H9 (cell line): Measurements from ENCODE around the gene MYCBPAP. TPM values are rescaled to one million over a fixed set of nuclear protein-coding genes. Genes with fewer than 3 reads are reported as not detected.

Experiments
- DNase-seq: peaks from one replicate; pipeline ENCODE4 v3.0.0-alpha.2; 2017
- H2AFZ ChIP-seq: one replicate; pipeline ENCODE4 v1.6.1; 2013; ENCODE audit warnings: mild to moderate bottlenecking, low read length, control low read depth, moderate library complexity
- H2AK5ac ChIP-seq: 2 replicates; pipeline ENCODE4 v1.6.1; 2013; ENCODE audit warnings: low read length, control low read depth, mixed read lengths; ENCODE audit not compliant: insufficient read length
- H2BK120ac ChIP-seq: one replicate; pipeline ENCODE4 v1.6.1; 2013; ENCODE audit warnings: low read depth, mild to moderate bottlenecking, low read length, control low read depth, inconsistent platforms; ENCODE audit not compliant: poor library complexity, severe bottlenecking
- H2BK12ac ChIP-seq: 2 replicates; pipeline ENCODE4 v1.6.1; 2013; ENCODE audit warnings: low read length, control low read depth, mixed read lengths, low read depth; ENCODE audit not compliant: insufficient read length
- H2BK15ac ChIP-seq: 2 replicates; pipeline ENCODE4 v1.6.1; 2013; ENCODE audit warnings: low read depth, low read length, control low read depth
- H2BK20ac ChIP-seq: one replicate; pipeline ENCODE4 v1.6.1; 2013; ENCODE audit warnings: low read depth, mild to moderate bottlenecking, low read length, control low read depth, inconsistent platforms; ENCODE audit not compliant: poor library complexity, severe bottlenecking
- H2BK5ac ChIP-seq: 2 replicates; pipeline ENCODE4 v1.6.1; 2013; ENCODE audit warnings: low read length, control low read depth, mixed read lengths; ENCODE audit not compliant: insufficient read length
- H3K14ac ChIP-seq: 2 replicates; pipeline ENCODE4 v1.6.1; 2013; ENCODE audit warnings: low read length, control low read depth; ENCODE audit not compliant: insufficient read depth
- H3K18ac ChIP-seq: 2 replicates; pipeline ENCODE4 v1.6.1; 2013; ENCODE audit warnings: low read depth, mild to moderate bottlenecking, mixed read lengths, low read length, control low read depth; ENCODE audit not compliant: insufficient read length
- H3K23ac ChIP-seq: 2 replicates; pipeline ENCODE4 v1.6.1; 2013; ENCODE audit warnings: low read length, control low read depth, mixed read lengths, low read depth; ENCODE audit not compliant: insufficient read length
- H3K23me2 ChIP-seq: 2 replicates; pipeline ENCODE4 v1.6.1; 2013; ENCODE audit warnings: low read depth, mild to moderate bottlenecking, mixed read lengths, low read length, control low read depth; ENCODE audit not compliant: insufficient read length, poor library complexity, severe bottlenecking
- H3K27ac ChIP-seq: 2 replicates; pipeline ENCODE4 v1.5.1; 2013; ENCODE audit warnings: low read length, control low read depth, mixed read lengths, low read depth; ENCODE audit not compliant: insufficient read length
- H3K27me3 ChIP-seq: 2 replicates; pipeline ENCODE4 v1.6.1; 2013; ENCODE audit warnings: low read length, control low read depth, inconsistent platforms; ENCODE audit not compliant: insufficient read depth
- H3K4ac ChIP-seq: 2 replicates; pipeline ENCODE4 v1.6.1; 2013; ENCODE audit warnings: low read depth, mild to moderate bottlenecking, control low read depth, inconsistent platforms, low read length, moderate library complexity
- H3K4me1 ChIP-seq: 2 replicates; pipeline ENCODE4 v1.6.1; 2013; ENCODE audit warnings: low read length, control low read depth, inconsistent platforms; ENCODE audit not compliant: insufficient read depth
- H3K4me2 ChIP-seq: 2 replicates; pipeline ENCODE4 v1.6.1; 2013; ENCODE audit warnings: low read length, control low read depth, mixed read lengths; ENCODE audit not compliant: insufficient read length, insufficient read depth
- H3K56ac ChIP-seq: 2 replicates; pipeline ENCODE4 v1.6.1; 2013; ENCODE audit warnings: low read depth, mild to moderate bottlenecking, mixed read lengths, low read length, control low read depth; ENCODE audit not compliant: insufficient read length
- H3K79me1 ChIP-seq: 2 replicates; pipeline ENCODE4 v1.6.1; 2013; ENCODE audit warnings: low read depth, mild to moderate bottlenecking, moderate library complexity, low read length, control low read depth, inconsistent platforms; ENCODE audit not compliant: insufficient read depth, poor library complexity, severe bottlenecking
- H3K79me2 ChIP-seq: 2 replicates; pipeline ENCODE4 v1.6.1; 2013; ENCODE audit warnings: low read length, control low read depth, inconsistent platforms; ENCODE audit not compliant: insufficient read depth
- H3K9ac ChIP-seq: 2 replicates; pipeline ENCODE4 v1.6.1; 2013; ENCODE audit warnings: low read length, control low read depth, mixed read lengths; ENCODE audit not compliant: insufficient read length; ENCODE audit errors: extremely low read depth
- H3K9me3 ChIP-seq: one replicate; pipeline ENCODE4 v1.6.1; 2013; ENCODE audit warnings: low read depth, low read length, inconsistent platforms; ENCODE audit not compliant: control insufficient read depth
- H3T11ph ChIP-seq: one replicate; pipeline ENCODE4 v1.6.1; 2013; ENCODE audit warnings: mild to moderate bottlenecking, low read length, control low read depth, inconsistent platforms
- H4K20me1 ChIP-seq: one replicate; pipeline ENCODE4 v1.6.1; 2013; ENCODE audit not compliant: control insufficient read depth, insufficient read length, insufficient read depth
- H4K5ac ChIP-seq: 2 replicates; pipeline ENCODE4 v1.6.1; 2013; ENCODE audit warnings: low read depth, mild to moderate bottlenecking, mixed read lengths, low read length, control low read depth; ENCODE audit not compliant: insufficient read length
- H4K8ac ChIP-seq: replicated peaks from 2 replicates; pipeline ENCODE4 v1.6.1; 2013; ENCODE audit warnings: low read length, control low read depth, mixed read lengths, low read depth; ENCODE audit not compliant: insufficient read length
- H4K91ac ChIP-seq: 2 replicates; pipeline ENCODE4 v1.6.1; 2013; ENCODE audit warnings: low read depth, mild to moderate bottlenecking, moderate library complexity, mixed read lengths, low read length, control low read depth; ENCODE audit not compliant: insufficient read length
- H3K27ac Mint-ChIP-seq, 3 experiments: 2 replicates in 2 of 3; 3 replicates in 1 of 3; pipeline ENCODE4 v1.8.0; 2020 to 2021; ENCODE audit warnings: mixed read lengths in 3 of 3, mild to moderate bottlenecking in 1 of 3, moderate library complexity in 1 of 3
- H3K27me3 Mint-ChIP-seq: 2 replicates; pipeline ENCODE4 v1.8.0; 2021; ENCODE audit warnings: low read depth, mild to moderate bottlenecking, moderate library complexity, mixed read lengths
- H3K36me3 Mint-ChIP-seq, 3 experiments: 2 replicates in 2 of 3; 3 replicates in 1 of 3; pipeline ENCODE4 v1.8.0; 2020 to 2021; ENCODE audit warnings: low read depth in 3 of 3, mixed read lengths in 3 of 3; ENCODE audit not compliant: insufficient read depth in 1 of 3
- H3K4me1 Mint-ChIP-seq, 2 experiments: 2 replicates each; pipeline ENCODE4 v1.8.0; 2020; ENCODE audit warnings: mixed read lengths in 2 of 2
- H3K4me3 Mint-ChIP-seq, 2 experiments: 2 replicates in 1 of 2; 3 replicates in 1 of 2; pipeline ENCODE4 v1.8.0; 2020 to 2021; ENCODE audit warnings: mild to moderate bottlenecking in 2 of 2, mixed read lengths in 2 of 2, moderate library complexity in 1 of 2
- H3K9me3 Mint-ChIP-seq, 2 experiments: 2 replicates in 1 of 2; 3 replicates in 1 of 2; pipeline ENCODE4 v1.8.0; 2020; ENCODE audit warnings: mild to moderate bottlenecking in 2 of 2, mixed read lengths in 2 of 2, moderate library complexity in 1 of 2
- WGBS: extraction: QIAGEN DNeasy Blood & Tissue Kit; methylation state at CpG from one replicate; pipeline ENCODE4 v1.1.7; 2013; ENCODE audit warnings: missing lambda C conversion rate, low lambda C conversion rate, mixed read lengths; ENCODE audit not compliant: insufficient read length; ENCODE audit errors: extremely low coverage; 5-methylcytosine and 5-hydroxymethylcytosine counted together
- total RNA-seq: library from RNA; stranded (reverse); gene quantifications from 2 replicates; pipeline ENCODE4 v1.2.1, GENCODE V29; 2021
- TF ChIP-seq, protein P1 (sequence below): fragments of 200-600 bp; sonication (generic); conservative IDR thresholded peaks from 3 replicates; pipeline ENCODE4 v1.8.0; 2021; ENCODE audit warnings: antibody characterized with exemption, mild to moderate bottlenecking

The MYCBPAP gene
- total RNA-seq, 1 experiment from 2014 or later: 1.7 TPM

DNA sequence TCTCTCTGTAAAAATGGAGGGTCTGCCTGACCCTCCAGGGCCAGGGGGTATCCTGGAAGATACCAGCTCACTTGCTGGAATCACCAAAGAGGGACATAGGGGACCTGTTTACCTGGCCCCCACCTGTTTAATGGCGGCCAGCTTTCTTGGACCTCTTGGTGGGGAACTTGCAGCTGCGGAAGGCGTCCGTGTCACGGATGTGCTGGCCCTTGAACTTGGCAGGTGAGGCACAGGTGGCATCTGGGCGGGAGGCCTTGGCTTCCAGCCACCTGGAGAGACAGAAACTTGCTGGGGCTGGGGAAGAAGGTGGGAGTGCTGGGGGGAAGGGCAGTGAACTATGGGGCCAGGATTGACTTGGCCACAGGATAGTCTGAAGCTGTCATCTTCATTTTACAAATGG is 43.1 kb upstream of the MYCBPAP start:
- no peak overlapping the region for H4K8ac ChIP-seq
- H3K23me2 ChIP-seq: peaks cover 3% of the 10 kb centered on the region
- Mint-ChIP-seq H3K36me3 (peaks cover 0 to 4% (median 2%) of the 10 kb centered on the region in 3 experiments; a peak in 4 of 7 replicates), H3K9me3 (no peaks in the 10 kb centered on the region), H3K27me3 (peaks cover 28% of the 10 kb centered on the region), H3K27ac (no peak overlapping the region), H3K4me3 (no peak overlapping the region), H3K4me1 (peaks cover 16 to 19% of the 10 kb centered on the region in 2 experiments)
- peaks cover 12% of the 10 kb centered on the region; the same call in 1 of the 2 replicates for H3K27me3 ChIP-seq
- H3K79me1 ChIP-seq: no peaks in the 10 kb centered on the region
- WGBS: no CpG with 5 or more reads among the region's 6 CpGs
- peaks cover 3% of the 10 kb centered on the region; the same call in 1 of the 2 replicates for H3K4me1 ChIP-seq
- no peak overlapping the region for H3K4me2 ChIP-seq
- H4K91ac ChIP-seq: no peak overlapping the region
- H2AFZ ChIP-seq: no peak overlapping the region
- no peaks in the 10 kb centered on the region for H3K79me2 ChIP-seq
- no peak overlapping the region for H3T11ph ChIP-seq
- no peak overlapping the region for H3K27ac ChIP-seq
- no peak overlapping the region for H2BK12ac ChIP-seq
- H3K14ac ChIP-seq: no peak overlapping the region
- no peak for DNase-seq
- no peak overlapping the region for H2BK20ac ChIP-seq
- H3K18ac ChIP-seq: no peak overlapping the region
- H4K5ac ChIP-seq: no peak overlapping the region
- no peak overlapping the region for H2BK120ac ChIP-seq
- no peaks in the 10 kb centered on the region for H3K9me3 ChIP-seq
- no peak overlapping the region for H2BK15ac ChIP-seq
- TF ChIP-seq, protein P1, sequence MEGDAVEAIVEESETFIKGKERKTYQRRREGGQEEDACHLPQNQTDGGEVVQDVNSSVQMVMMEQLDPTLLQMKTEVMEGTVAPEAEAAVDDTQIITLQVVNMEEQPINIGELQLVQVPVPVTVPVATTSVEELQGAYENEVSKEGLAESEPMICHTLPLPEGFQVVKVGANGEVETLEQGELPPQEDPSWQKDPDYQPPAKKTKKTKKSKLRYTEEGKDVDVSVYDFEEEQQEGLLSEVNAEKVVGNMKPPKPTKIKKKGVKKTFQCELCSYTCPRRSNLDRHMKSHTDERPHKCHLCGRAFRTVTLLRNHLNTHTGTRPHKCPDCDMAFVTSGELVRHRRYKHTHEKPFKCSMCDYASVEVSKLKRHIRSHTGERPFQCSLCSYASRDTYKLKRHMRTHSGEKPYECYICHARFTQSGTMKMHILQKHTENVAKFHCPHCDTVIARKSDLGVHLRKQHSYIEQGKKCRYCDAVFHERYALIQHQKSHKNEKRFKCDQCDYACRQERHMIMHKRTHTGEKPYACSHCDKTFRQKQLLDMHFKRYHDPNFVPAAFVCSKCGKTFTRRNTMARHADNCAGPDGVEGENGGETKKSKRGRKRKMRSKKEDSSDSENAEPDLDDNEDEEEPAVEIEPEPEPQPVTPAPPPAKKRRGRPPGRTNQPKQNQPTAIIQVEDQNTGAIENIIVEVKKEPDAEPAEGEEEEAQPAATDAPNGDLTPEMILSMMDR: no peak
- no peak overlapping the region for H3K23ac ChIP-seq
- H2BK5ac ChIP-seq: no peak overlapping the region
- no peak overlapping the region for H3K9ac ChIP-seq
- no peaks in the 10 kb centered on the region for H4K20me1 ChIP-seq
- H3K4ac ChIP-seq: no peak overlapping the region
- H3K56ac ChIP-seq: no peak overlapping the region
- H2AK5ac ChIP-seq: no peak overlapping the region
